GM18520 (cell line): Measurements from ENCODE around the gene HFM1.

ENCODE experiments used
- ATAC-seq: cut with Tn5 transposase; IDR thresholded peaks from one replicate; pipeline ENCODE4 v1.9.1; 2021; ENCODE audit not compliant: unreplicated experiment

The HFM1 gene

DNA sequence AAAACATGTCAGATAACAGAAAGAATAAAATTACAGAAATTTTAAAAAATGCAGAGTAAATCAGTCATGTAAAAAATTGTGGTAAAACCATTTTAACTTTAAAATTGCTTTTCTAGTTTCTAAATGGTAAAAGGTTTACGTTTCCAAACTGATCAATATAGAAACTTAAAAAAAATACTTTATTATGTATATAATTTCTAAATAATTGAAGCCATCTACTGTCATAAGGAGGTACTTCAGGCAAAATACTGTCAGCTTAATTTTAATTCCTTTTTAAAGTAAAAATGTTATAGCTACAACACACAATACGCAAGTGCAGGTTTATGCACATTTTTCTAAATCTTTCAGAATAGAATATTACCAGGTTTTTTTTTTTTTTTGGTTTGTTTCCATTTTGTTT, 159.9 kb downstream of the HFM1 start:
- no peak for ATAC-seq

DNA sequence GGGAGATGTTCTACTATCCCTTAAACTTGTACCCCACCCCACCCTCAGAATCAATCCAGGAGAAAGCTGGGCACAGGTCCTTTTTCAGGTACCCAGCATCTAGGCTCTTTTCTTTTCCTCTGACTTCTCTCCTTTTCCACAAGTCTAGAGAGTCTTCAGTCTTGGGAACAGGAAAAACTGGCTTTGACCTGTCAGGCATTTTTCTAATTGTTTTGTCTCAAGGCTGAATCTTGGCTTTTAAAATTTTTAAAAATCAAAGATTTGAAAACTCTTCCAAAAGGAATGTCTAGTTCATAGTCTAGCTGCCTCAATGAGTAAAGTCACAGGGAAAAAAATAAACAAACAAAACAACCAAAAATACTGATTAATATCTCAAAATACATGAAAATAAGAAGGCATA, 161.5 kb downstream of the HFM1 start:
- ATAC-seq: no peak

DNA sequence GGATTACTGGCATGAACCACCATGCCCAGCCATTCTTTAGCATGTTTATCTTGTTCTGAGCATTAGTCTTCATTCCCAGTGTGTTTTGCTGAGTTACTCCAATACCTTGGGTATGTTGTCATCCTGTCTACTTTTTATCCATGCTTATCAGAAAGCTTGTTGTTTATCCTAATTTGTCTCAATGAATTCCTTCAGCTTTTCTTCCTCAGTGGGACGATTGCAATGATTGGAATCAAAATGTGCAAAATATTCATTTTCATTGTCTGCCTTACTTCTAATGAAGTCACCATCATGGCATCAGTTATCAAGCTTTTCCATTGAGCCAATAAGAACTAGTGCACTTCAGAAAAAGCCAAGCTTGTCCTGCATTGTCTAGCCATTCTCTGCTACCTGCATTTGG, 170.5 kb downstream of the HFM1 start:
- no peak for ATAC-seq

DNA sequence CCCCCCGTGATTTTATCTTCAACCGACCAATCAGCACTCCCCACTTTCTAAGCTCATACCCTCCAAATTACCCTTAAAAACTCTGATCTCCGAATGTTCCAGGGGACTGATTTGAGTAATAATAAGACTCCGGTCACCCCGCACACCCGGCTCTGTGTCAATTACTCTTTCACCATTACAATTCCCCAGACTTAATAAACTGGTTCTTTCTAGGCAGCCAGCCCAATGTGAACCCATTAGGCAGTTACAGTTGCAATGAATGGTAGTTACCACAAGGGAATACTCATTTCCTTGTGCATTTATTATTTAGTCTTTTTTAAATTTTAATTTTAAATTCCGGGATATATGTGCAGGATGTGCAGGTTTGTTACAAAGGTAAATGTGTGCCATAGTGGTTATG, 177.9 kb downstream of the HFM1 start:
- ATAC-seq: no peak

DNA sequence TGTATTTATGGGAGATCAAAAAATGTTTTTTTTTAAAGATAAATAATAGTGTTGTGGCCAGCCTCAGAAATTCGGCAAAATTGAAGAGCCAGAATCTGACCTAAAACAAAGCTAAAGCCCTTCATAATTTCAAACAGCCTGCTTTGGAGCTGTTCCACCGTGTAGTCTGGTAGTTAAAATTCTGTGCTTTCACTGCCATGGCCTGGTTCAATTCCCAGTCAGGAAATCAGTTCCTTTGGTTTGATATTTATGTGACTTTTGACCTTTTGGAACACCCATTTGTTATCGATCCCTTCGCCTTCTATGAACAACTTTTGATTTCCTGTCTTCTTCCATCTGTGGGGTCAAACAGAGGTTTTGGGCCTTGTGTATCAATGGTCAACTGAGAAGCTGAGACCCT, 179.8 kb downstream of the HFM1 start:
- ATAC-seq: no peak

DNA sequence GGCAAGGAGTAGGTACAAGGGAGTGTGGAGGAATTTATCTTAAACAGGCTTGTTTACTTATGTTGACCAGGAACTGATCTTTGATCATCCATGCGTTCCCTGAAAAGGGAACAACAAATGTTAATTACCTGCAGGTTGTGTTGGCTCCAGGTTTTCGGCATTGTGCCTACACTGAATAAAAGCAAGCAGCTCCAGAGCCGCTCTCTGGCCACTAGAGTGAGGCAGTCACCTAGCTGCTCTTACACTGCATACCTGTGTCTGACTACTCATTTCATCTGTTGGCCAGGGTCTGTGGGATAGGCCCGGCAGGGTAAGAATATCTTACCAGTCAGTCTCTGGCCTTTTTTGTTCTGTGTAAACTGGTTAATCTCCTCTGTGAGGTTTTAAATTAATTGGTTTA, 183.6 kb downstream of the HFM1 start:
- ATAC-seq: no peak

DNA sequence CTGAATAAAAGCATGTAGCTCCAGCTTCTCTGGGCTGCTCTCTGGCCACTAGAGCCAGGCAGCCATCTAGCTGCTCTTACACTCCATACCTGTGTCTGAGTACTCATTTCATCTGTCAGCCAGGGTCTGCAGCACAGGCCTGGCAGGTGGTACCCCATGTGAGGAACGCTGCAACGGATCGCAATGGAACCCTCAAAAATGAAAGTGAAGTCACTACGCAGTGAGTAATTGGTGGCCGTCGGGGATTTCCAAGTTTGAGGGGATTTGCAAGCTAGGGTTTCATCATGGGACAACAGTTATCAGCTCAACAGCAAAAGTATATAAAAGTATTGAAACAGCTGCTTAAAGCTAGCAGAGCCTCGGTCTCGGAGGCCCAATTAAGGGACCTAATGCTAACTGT, 186.7 kb downstream of the HFM1 start:
- no peak for ATAC-seq
